T-helper 17 cell (primary cell): Measurements from ENCODE around the gene LCN15. TPM values are rescaled to one million over a fixed set of nuclear protein-coding genes. Genes with fewer than 3 reads are reported as not detected.

Experiments
- ATAC-seq: fragments of 150-1000 bp; cut with Tn5 transposase; 2 replicates; pipeline ENCODE4 v1.10.0; 2021; ENCODE audit warnings: mild to moderate bottlenecking, moderate library complexity
- DNase-seq, 3 donors: peaks; one replicate each; pipeline versions ENCODE4 v3.0.0 to v3.0.0-alpha.2; 2020 to 2021
- H3K9me3 ChIP-seq: one replicate; pipeline ENCODE4 v1.7.0; 2013; ENCODE audit warnings: low read length, mild to moderate bottlenecking; ENCODE audit not compliant: control insufficient read depth, poor library complexity, severe bottlenecking
- H3K27ac Mint-ChIP-seq: one replicate; pipeline ENCODE4 v1.8.0; 2022; ENCODE audit warnings: mild to moderate bottlenecking, moderate library complexity, mixed read lengths
- H3K27me3 Mint-ChIP-seq: one replicate; pipeline ENCODE4 v1.8.0; 2022; ENCODE audit warnings: mixed read lengths
- H3K36me3 Mint-ChIP-seq: one replicate; pipeline ENCODE4 v1.8.0; 2022; ENCODE audit warnings: low read depth, mixed read lengths
- H3K4me1 Mint-ChIP-seq: one replicate; pipeline ENCODE4 v1.8.0; 2022; ENCODE audit warnings: mild to moderate bottlenecking, mixed read lengths
- H3K4me3 Mint-ChIP-seq: one replicate; pipeline ENCODE4 v1.8.0; 2022; ENCODE audit warnings: mild to moderate bottlenecking, moderate library complexity, mixed read lengths
- total RNA-seq, 4 donors: library from RNA in 2 of 4; stranded (reverse) in 2 of 4; gene quantifications; one replicate each; pipeline ENCODE4 v1.2.3 and lab custom pipeline; 2022 to 2026

Gene LCN15
- total RNA-seq, 2 donors from 2014 or later = not detected

- H3K27ac Mint-ChIP-seq = no peak overlapping the region
- DNase-seq (no peak), ATAC-seq (no peak)
- H3K9me3 ChIP-seq = no peaks in the 10 kb centered on the region
- H3K27me3 Mint-ChIP-seq = peaks cover 45% of the 10 kb centered on the region
- H3K4me3 Mint-ChIP-seq = no peak overlapping the region
- peaks cover 2% of the 10 kb centered on the region for H3K36me3 Mint-ChIP-seq
- peaks cover 4% of the 10 kb centered on the region for H3K4me1 Mint-ChIP-seq
These were observed 53.8 kb downstream of the LCN15 start for GRCh38 chr9:136710543-136710942.

Other genes with a start within 250 kb of the LCN15 start
- 10 to 100 TPM; 31.7 to 37.5 TPM for gene NOTCH1, start 218.5 kb downstream of the LCN15 start, total RNA-seq
- gene EGFL7, start 101.6 kb downstream of the LCN15 start, total RNA-seq = 1 to 10 TPM in 1 of 2 donors, not detected in 1; 5.7 TPM
- gene AGPAT2, start 77.1 kb downstream of the LCN15 start, total RNA-seq = 1 to 10 TPM; 7.7 to 8.5 TPM
- gene DIPK1B, start 51.9 kb downstream of the LCN15 start, total RNA-seq = 1 to 10 TPM; 1.3 to 3.2 TPM
- under 1 TPM in 1 of 2 donors, not detected in 1; 0.90 TPM for gene LCN10, start 21.6 kb downstream of the LCN15 start, total RNA-seq
- not detected for gene LCN6, start 16.0 kb downstream of the LCN15 start, total RNA-seq
- under 1 TPM in 1 of 2 donors, not detected in 1; 0.65 TPM for gene LCN8, start 6.3 kb downstream of the LCN15 start, total RNA-seq
- gene TMEM141, start 26.8 kb upstream of the LCN15 start, total RNA-seq = 10 to 100 TPM; 16.5 to 21.8 TPM
- 1 to 10 TPM; 1.8 to 2.2 TPM for gene CCDC183, start 31.8 kb upstream of the LCN15 start, total RNA-seq
- gene RABL6, start 43.4 kb upstream of the LCN15 start, total RNA-seq = 10 to 100 TPM; 55.6 to 59.7 TPM
- gene AJM1, start 78.0 kb upstream of the LCN15 start, total RNA-seq = 1 to 10 TPM; 2.9 to 3.7 TPM
- 10 to 100 TPM; 33.8 to 36.2 TPM for gene PHPT1, start 84.9 kb upstream of the LCN15 start, total RNA-seq
- gene MAMDC4, start 87.8 kb upstream of the LCN15 start, total RNA-seq = 1 to 10 TPM; 3.4 TPM
- 100 to 1,000 TPM; 212 to 224 TPM for gene EDF1, start 101.8 kb upstream of the LCN15 start, total RNA-seq
- 10 to 100 TPM; 20.8 to 21.4 TPM for gene TRAF2, start 122.0 kb upstream of the LCN15 start, total RNA-seq
- 10 to 100 TPM; 84.3 to 88.4 TPM for gene FBXW5, start 180.2 kb upstream of the LCN15 start, total RNA-seq
- gene C8G, start 180.7 kb upstream of the LCN15 start, total RNA-seq = 1 to 10 TPM; 1.4 to 2.7 TPM
- 1 to 10 TPM; 2.6 to 4.2 TPM for gene LCN12, start 187.8 kb upstream of the LCN15 start, total RNA-seq
- gene PTGDS, start 213.0 kb upstream of the LCN15 start, total RNA-seq = 100 to 1,000 TPM in 1 of 2 donors, 10 to 100 TPM in 1; 21.4 to 166 TPM
- gene LCNL1, start 218.5 kb upstream of the LCN15 start, total RNA-seq = 1 to 10 TPM in 1 of 2 donors, under 1 TPM in 1; 0.96 to 2.9 TPM
- gene PAXX, start 227.9 kb upstream of the LCN15 start, total RNA-seq = 10 to 100 TPM; 85.7 to 89.9 TPM
- gene CLIC3, start 232.1 kb upstream of the LCN15 start, total RNA-seq = 1 to 10 TPM; 1.9 to 2.1 TPM